GM19372 (cell line): ENCODE measurements around the gene HDGFL3.
"Not testable (repeated sequence)": the region's sequence is repeated elsewhere in the genome, so short reads cannot be mapped to it uniquely, and the experiment has no call there.

Source experiments
- ATAC-seq: cut with Tn5 transposase; IDR thresholded peaks from one replicate; pipeline ENCODE4 v1.9.1; 2021; ENCODE audit warnings: mild to moderate bottlenecking, low read depth, moderate library complexity; ENCODE audit not compliant: unreplicated experiment

The HDGFL3 gene

DNA sequence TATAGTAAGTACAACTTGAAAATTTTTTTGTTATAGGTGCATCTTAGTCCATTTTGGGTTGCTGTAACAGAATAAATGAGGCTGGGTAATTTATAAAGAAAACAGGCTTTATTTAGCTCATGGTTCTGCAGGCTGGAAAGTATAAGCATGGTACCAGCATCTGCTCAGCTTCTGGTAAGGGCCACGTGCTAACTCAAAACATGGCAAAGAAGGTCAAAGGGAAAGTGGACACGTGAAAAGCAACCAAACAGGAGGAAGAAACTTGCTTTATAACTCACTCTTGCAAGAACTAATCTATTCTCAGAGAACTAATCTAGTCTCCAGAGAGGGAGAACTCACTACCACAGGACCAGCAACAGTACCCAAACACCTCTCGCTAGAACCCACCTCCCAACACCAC, 9.1 kb downstream of the HDGFL3 start:
- no peak for ATAC-seq

DNA sequence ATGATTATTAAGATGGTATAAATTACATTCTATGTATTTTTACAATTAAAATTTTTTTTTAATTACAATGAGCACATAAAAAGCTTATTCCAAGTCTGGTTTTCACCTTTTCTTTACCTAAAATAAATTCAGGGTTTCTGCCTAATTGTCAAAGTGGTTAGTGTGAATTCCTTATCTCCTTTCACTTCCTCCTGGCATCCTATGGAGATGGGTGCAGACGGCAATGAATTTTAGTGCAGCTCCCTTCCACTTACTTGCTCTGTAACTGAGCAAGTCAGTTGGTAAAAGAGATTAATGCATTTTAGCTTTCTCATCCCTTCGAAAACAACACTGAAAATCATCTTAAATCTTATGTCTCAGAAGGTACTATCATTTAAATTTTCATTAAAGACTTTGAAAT, 13.1 kb downstream of the HDGFL3 start:
- no peak for ATAC-seq

DNA sequence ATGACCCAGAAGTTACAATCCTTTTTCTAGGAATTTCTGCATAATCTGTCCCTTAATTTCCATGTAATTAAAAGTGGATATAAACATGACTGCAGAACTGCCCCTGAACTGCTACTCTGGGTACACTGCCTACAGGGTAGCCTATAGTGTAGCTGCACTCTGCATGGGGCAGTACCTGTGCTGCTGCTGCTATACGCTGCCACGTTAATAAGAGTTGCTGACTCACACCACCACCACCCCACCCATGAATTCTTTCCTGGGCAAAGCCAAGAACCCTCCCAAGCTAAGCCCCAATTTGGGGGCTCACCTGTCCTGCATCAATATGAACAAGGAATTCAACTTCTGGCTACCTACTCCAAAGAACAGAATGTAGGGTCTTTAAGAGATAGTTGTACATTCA, 13.9 kb downstream of the HDGFL3 start:
- no peak for ATAC-seq

DNA sequence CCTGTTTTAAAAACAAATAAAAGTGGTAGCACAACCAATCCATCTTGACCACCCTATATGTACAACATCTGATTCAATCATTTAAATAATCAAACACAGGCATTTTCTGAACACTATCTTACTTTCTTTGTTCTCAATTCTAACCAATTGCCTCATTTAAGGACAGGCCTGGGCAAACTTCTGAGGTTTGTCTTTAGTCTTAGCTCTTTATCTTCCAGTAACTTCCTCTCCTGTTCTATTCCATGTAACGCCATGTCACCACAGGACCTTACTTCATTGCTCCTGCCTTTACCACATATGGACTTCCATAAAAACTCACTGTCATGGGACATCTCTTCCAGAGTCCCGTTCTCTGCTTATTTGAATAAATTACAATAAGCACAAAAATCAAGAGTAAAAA, 14.9 kb downstream of the HDGFL3 start:
- ATAC-seq = no peak

DNA sequence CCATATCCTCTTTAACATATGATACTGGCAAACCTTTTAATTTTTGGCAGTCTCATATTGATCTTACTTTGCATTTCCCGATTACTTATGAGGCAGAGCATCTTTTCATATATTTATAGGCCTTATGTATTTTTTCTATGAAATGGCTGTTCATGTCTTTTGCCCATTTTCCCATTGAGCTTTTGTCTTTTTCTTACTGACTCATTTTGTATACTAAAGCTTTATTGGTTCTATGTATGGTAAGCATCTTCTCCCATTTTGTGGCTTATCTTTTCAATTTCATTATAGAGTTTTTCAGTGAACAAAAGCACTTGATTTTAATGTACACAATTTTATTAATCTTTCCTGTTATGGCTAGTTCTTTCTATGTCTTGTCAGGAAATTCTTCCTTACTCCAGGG, 17.2 kb downstream of the HDGFL3 start:
- ATAC-seq = no peak

DNA sequence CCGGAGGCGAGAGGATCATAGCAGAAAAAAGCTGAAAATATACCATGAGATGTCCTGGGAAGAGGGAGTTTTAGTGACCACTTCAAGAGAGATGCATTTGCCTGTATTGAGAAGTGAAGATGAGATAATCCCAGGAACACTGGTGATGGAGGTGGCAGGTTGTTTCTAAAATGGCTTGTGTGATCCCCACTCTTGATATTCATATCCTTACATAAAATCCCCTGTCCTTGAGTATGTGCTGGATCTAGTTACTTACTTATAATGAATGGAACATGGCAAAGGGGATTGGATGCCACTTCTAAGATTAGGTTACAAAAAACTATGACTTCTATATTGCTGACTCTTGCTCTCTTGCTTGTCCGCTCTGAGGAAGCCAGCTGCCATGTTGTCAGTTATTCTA, 22.1 kb downstream of the HDGFL3 start:
- no peak for ATAC-seq

DNA sequence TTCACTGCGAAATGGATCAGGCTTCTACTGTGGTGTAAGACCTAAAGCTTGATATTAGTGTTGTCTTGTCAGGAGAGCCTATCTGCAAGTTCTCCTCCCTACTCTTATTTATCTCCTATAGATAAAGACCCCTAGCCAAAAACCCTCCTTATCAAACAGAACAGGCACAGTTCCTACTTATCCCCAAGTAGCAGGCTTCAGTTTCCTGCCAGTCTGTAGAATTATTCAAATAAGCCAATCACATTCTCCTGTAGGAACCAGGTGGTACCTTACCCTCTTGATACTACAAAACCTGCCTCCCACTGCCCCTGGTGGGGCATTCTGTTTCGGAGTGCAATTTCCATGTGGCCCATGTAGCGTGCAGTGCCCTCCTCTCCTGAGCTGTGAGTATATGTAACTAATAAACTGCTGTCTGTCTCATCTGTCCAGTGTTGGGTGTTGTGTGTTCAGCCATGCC, 28.7 kb downstream of the HDGFL3 start:
- no peak for ATAC-seq

DNA sequence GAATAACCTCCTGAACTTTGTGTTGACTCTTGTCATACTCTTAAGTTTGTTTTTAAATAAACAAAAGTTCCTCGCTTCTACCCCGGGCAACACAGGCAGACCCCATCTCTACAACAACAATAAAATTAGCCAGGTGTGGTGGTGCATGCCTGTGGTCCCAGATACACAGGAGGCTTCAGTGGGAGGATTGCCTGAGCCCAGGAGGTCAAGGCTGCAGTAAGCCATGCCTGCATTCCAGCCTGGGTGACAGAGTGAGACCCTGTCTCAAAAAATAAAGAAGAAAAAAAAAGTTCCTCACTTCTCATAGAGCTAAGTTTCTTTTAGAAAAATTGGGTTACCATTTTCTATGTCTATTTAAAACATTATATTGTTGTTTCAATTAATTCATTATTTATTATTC, 29.2 kb downstream of the HDGFL3 start:
- ATAC-seq = no peak

DNA sequence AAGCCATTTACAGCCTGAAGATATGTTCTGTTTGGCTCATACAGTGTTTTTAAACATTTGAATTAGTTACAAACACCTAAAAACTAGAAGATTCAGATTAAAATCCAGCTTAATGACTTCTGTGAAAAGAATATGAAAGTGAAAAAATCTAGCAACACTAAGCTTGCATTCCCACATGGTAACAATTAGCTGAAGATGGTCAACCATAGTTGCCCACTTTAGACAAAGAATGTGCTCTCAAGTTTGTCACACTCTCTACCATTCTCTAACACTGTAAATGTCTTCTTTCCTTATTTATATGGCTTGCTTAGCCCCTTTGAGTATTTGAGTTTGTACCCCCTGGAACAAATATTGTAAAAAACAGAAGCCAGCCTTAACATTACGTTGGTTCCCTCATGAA, 32.7 kb downstream of the HDGFL3 start:
- no peak for ATAC-seq

DNA sequence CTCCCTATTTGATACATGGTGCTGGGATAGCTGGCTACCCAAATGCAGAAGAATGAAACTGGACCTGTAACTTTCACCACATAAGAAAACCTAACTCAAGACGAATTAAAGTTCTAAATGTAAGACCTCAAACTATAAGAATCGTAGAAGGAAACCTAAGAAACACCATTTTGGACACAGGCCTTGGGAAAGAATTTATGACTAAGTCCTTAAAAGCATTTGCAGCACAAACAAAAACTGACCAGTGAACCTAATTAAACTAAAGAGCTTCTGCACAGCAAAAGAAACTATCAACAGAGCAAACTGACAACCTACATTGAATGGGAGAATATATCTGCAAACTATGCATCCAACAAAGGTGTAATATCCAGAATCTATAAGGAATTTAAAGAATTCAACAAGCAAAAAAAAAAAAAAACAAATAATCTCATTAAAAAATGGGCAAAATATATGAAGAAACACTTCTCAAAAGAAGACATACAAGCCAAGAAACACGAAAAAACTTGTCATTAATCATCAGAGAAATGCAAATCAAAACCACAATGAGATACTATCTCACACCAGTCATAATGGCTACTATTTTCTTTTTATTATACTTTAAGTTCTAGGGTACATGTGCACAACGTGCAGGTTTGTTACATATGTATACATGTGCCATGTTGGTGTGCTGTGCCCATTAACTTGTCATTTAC, 37.0 kb downstream of the HDGFL3 start:
- no peak for ATAC-seq

DNA sequence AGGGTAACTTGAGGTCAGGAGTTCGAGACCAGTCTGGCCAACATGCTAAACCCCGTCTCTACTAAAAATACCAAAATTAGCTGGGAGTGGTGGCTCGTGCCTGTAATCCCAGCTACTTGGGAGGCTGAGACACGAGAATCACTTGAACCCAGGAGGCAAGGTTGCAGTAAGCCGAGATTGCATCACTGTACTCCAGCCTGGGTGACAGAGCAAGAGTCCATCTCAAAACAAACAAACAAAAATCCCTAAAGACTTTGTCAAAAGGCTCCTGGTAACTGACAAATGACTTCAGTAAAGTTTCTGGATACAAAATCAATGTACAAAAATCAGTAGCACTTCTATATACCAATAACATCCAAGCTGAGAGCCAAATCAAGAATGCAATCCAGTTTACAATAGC, 38.0 kb downstream of the HDGFL3 start:
- ATAC-seq = not testable (repeated sequence)

DNA sequence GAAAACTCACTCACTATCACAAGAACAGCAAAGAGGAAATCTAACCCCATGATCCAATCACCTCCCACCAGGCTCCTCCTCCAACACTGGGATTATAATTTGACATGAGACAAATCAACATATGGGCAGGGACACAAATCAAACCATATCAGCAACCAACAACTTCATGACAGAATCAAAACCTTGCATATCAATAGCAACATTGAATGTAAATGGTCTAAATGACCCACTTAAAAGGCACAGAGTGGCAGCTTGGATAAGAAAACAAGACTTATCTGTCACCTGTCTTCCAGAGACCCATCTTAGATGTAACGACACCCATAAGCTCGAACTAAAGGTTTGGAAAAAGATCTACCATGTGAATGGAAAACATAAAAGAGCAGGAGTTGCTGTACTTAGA, 40.8 kb downstream of the HDGFL3 start:
- ATAC-seq = no peak

DNA sequence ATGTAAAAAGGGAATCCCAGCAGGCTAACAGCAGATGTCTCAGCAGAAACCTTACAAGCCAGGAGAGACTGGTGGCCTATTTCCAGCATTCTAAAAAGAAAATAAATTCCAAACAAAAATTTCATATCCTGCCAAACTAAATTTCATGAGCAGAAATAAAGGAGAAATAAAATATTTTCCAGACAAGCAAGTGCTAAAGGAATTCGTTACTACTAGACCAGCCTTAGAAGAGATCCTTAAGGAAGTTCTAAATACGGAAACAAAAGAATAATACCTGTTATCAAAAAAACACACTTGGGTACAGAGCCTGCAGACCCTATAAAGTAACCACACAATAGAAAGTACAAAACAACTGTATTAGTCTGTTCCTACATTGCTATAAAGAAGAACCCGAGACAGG, 41.4 kb downstream of the HDGFL3 start:
- no peak for ATAC-seq

DNA sequence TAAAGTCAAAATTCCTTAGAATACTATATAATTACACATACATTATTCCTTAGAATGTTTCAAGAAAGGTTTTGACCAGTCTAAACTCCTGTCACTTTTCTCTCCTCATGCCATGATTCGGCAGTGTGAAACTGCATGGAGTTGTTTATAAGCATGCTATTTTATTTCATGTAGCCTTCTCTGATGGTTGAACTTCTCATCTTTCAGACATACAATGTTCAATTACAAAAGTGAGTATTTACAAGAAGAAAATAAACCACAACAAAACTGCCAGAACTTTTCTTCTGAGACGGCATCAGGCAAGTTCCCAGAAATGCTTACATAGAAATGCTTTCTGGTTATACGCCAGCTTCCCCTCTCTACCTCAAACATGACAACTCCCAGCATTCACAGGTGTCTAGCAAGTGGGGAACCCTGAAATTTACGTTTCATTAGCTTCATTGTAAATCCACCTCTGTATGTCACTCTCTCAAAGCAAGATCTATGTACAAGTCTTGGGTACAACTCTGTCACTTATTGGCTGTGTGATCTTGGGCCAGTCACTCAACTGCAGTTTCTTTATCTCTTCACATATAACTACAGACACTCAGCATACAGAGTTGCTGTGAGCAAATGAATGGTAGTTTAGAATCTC, 42.7 kb downstream of the HDGFL3 start:
- ATAC-seq = no peak

DNA sequence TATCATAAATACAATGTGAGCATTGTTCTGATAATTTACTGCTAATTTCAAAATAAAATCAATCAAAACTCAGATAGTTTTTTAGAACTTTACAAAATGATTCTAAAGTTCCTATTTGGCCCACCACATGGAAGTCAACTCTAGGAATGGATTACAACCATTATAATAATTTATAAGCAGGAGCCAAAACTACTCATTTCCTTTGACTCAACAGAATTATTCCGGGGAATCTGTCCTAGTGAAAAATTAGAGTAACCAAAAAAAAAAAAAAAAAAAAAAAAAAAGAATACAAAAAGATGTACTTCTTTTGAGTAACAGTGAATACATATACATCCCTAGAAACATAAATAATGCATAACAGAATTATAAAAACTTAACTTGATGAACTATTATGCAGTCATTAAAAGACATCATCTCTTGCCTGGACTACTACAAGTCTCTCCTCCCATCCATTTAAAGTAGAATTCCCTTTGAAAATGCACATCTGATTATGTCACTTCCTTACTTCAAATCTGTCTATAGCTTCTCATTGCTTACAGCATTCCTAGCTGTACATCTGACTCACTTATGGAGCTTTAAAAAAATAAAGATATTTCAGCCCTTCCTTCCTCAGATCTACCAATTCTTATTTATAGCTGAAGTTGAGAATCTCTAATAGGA, 43.4 kb downstream of the HDGFL3 start:
- ATAC-seq = no peak

DNA sequence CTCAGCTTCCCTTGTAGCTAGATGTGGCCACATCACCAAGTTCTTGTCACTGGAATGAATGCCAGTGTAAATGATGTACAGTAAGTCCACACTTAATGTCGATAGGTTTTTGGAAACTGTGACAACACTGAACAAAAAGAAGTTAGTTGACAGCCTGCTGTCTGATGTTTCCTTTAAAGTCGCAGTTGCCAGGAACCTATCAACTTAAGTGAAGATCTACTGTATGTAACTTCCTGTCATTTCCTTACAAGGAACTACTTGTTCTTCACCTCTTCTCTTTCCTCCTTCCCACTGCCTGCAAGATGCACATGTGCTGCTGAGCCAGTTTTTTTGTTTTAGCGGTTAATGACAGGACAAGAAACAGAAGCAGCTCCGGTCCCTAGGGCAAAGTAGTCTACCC, 44.6 kb downstream of the HDGFL3 start:
- no peak for ATAC-seq

DNA sequence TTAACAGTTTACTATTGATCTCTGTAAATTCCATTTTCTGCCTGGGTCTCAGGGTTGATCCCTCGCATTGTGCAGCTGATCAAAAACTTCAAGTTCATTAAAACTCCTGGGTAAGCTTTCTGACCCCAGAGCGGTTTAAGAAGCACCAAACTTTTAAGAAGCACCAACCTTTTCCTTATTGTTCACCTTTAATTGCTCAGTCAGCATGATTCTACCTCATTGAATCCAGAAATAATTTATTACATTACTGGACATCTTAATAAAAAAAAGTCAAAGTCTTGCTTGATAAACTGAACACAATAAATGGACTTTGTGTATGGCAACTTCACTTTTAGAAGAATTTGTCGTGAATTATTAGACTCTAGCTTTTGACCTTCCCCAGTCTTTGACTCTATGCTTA, 46.9 kb downstream of the HDGFL3 start:
- ATAC-seq = no peak

DNA sequence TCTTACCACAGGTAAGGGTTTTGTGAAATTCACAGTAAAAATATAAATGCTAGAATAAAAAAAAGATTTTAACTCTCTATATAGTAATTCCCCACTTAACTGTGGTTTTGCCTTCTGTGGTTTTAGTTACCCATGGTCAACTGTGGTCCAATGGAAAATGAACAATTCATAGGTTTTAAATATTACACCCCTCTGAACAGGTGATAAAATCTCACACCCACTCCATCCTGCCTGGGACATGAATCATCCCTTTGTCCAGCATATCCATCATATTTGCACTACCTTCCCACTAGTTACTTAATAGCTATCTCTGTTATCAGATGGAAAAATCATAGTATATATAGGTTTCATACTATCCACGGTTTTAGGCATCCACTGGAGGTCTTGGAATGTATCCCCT, 49.2 kb downstream of the HDGFL3 start:
- ATAC-seq = no peak

DNA sequence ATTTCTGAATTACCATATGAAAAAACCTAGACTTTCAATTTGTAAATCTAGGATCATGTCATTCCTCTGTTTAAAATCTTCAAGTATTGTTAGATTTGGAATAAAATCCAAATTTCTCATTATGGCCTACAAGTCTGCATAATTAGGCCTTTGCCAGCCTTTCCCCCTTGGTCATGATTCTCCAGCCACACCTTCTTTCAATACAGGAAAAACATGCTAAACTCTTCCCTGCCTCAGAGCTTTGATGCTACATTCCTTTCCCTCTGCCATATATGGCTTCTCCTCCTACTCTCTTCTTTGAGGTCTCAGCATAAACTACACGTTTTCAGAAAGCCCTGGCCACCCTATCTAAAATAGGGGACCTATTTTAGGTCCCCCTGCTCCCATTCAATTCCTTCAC, 51.7 kb downstream of the HDGFL3 start:
- ATAC-seq = no peak

DNA sequence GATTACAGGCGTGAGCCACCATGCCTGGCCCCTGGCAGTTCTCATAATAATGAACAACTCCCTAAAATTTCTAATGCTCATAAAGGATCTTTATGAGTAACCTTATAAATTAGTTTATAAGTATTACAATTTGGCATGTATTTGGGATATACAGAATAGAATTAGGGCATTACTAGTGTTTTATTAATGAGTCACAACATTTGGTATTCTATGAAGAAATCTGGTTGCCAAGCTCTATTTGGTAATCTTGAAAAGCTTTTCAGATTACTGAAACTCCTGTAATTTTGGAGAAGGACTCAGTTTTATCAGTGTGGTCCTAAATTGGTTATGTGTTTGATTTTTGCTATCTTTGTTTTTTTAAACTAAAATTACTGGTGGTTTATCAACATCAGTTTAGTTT, 54.3 kb downstream of the HDGFL3 start:
- ATAC-seq = no peak

DNA sequence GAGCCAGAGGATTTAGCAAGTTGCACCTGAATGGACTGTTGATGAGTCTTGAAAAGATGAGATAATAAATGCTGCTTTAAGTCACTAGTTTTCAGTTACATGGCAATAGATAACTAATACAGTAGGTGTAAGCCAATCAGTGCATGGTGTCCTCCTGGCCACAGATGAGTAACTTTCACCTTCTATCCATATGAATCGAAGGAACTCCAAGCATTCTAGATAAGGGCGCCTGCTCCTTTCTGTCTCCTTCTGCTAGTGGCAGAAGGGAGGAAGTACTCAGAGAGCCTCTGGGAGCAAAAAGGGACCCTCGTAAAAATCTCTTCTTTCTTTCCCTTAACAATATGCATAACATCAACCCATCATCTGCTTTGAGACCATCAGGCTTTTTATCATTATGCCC, 62.9 kb downstream of the HDGFL3 start:
- ATAC-seq = no peak

DNA sequence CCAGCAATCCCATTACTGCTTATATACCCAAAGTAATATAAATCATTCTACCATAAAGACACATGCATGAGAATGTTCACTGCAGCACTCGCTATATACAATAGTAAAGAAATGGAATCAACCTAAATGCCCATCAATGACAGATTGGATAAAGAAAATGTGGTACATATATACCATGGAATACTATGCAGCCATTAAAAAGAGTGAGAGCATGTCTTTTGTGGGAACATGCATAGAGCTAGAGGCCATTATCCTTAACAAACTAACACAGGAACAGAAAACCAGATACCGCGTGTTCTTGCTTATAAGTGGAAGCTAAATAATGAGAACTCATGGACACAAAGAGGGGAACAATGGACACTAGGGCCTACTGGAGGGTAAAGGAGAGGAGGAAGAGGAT, 65.5 kb downstream of the HDGFL3 start:
- not testable (repeated sequence) for ATAC-seq
